CD14-positive monocyte (primary cell): ENCODE results near the gene RNF31. TPM values are rescaled to one million over a fixed set of nuclear protein-coding genes. Genes with fewer than 3 reads are reported as not detected.

Source experiments
- DNase-seq, 3 donors: peaks; one replicate each; pipeline ENCODE4 v3.0.0-alpha.2; 2011 to 2022
- H2AFZ ChIP-seq: 2 replicates; pipeline ENCODE4 v1.6.0; 2012; ENCODE audit warnings: mild to moderate bottlenecking, low read depth, low read length, inconsistent platforms; ENCODE audit not compliant: insufficient read depth, poor library complexity, severe bottlenecking
- H3K27ac ChIP-seq, 2 donors: 1 replicate in 1 of 2; 2 replicates in 1 of 2; pipeline ENCODE4 v1.5.1; 2012 to 2013; ENCODE audit warnings: low read length in 2 of 2, control low read depth in 1 of 2, inconsistent platforms in 1 of 2, low read depth in 1 of 2, mild to moderate bottlenecking in 1 of 2
- H3K27me3 ChIP-seq, 2 donors: one replicate each; pipeline versions ENCODE4 v1.6.0 to v1.6.1; 2011 to 2013; ENCODE audit warnings: low read length in 2 of 2; ENCODE audit not compliant: control insufficient read depth in 2 of 2, insufficient read depth in 2 of 2
- H3K36me3 ChIP-seq, 2 donors: replicated peaks in 1 of 2; 1 replicate in 1 of 2; 2 replicates in 1 of 2; pipeline versions ENCODE4 v1.5.1 to v1.6.1; 2012 to 2013; ENCODE audit warnings: low read length in 2 of 2, control low read depth in 1 of 2, inconsistent platforms in 1 of 2, mild to moderate bottlenecking in 1 of 2; ENCODE audit not compliant: insufficient read depth in 2 of 2, control insufficient read depth in 1 of 2
- H3K4me1 ChIP-seq, 2 donors: 1 replicate in 1 of 2; 2 replicates in 1 of 2; pipeline versions ENCODE4 v1.5.1 to v1.6.1; 2012 to 2013; ENCODE audit warnings: low read length in 2 of 2, control low read depth in 1 of 2, inconsistent platforms in 1 of 2, mild to moderate bottlenecking in 1 of 2, moderate library complexity in 1 of 2; ENCODE audit not compliant: insufficient read depth in 2 of 2, control insufficient read depth in 1 of 2
- H3K4me2 ChIP-seq: replicated peaks from 2 replicates; pipeline ENCODE3; 2012; ENCODE audit warnings: low read length, moderate library complexity, mild to moderate bottlenecking; ENCODE audit not compliant: poor library complexity, severe bottlenecking; ENCODE audit errors: extremely low read depth
- H3K4me3 ChIP-seq, 3 experiments: fragments of 200-600 bp in 1 of 3; sonication (generic) in 1 of 3; replicated peaks in 1 of 3; 1 replicate in 2 of 3; 2 replicates in 1 of 3; pipeline ENCODE4 v1.5.1; 2011 to 2013; ENCODE audit warnings: low read length in 3 of 3, mild to moderate bottlenecking in 3 of 3, control low read depth in 2 of 3, low read depth in 2 of 3, inconsistent platforms in 1 of 3, moderate library complexity in 1 of 3
- H3K79me2 ChIP-seq: 2 replicates; pipeline ENCODE4 v1.6.0; 2012; ENCODE audit warnings: mild to moderate bottlenecking, control low read depth, inconsistent platforms, low read length, moderate library complexity; ENCODE audit not compliant: insufficient read depth
- H3K9ac ChIP-seq: 2 replicates; pipeline ENCODE4 v1.6.0; 2017; ENCODE audit warnings: low read length, mild to moderate bottlenecking; ENCODE audit not compliant: insufficient read depth, poor library complexity, severe bottlenecking
- H3K9me3 ChIP-seq, 2 donors: replicated peaks in 1 of 2; 1 replicate in 1 of 2; 2 replicates in 1 of 2; pipeline versions ENCODE4 v1.5.1 to v1.6.1; 2012 to 2013; ENCODE audit warnings: low read length in 2 of 2, control low read depth in 1 of 2; ENCODE audit not compliant: control insufficient read depth in 1 of 2, insufficient read depth in 1 of 2
- H4K20me1 ChIP-seq: 2 replicates; pipeline ENCODE4 v1.6.0; 2012; ENCODE audit warnings: mild to moderate bottlenecking, low read length, control low read depth, moderate library complexity; ENCODE audit not compliant: insufficient read depth
- H3K27ac Mint-ChIP-seq, 7 donors: one replicate each; pipeline ENCODE4 v1.8.0; 2020; ENCODE audit warnings: mild to moderate bottlenecking in 7 of 7, mixed read lengths in 7 of 7, moderate library complexity in 6 of 7, inconsistent platforms in 2 of 7
- H3K27me3 Mint-ChIP-seq, 3 donors: one replicate each; pipeline ENCODE4 v1.8.0; 2021 to 2022; ENCODE audit warnings: low read depth in 3 of 3, mild to moderate bottlenecking in 3 of 3, mixed read lengths in 3 of 3, moderate library complexity in 3 of 3, inconsistent platforms in 1 of 3
- H3K36me3 Mint-ChIP-seq, 2 donors: one replicate each; pipeline ENCODE4 v1.8.0; 2020; ENCODE audit warnings: mixed read lengths in 2 of 2, inconsistent platforms in 1 of 2, mild to moderate bottlenecking in 1 of 2
- H3K4me1 Mint-ChIP-seq: one replicate; pipeline ENCODE4 v1.8.0; 2020; ENCODE audit warnings: mild to moderate bottlenecking, mixed read lengths
- H3K4me3 Mint-ChIP-seq, 2 donors: one replicate each; pipeline ENCODE4 v1.8.0; 2020; ENCODE audit warnings: mild to moderate bottlenecking in 2 of 2, mixed read lengths in 2 of 2, moderate library complexity in 1 of 2
- H3K9me3 Mint-ChIP-seq, 7 donors: one replicate each; pipeline ENCODE4 v1.8.0; 2020 to 2022; ENCODE audit warnings: mixed read lengths in 7 of 7, mild to moderate bottlenecking in 6 of 7, moderate library complexity in 6 of 7, inconsistent platforms in 2 of 7
- CTCF ChIP-seq: fragments of 200-600 bp; IDR thresholded peaks from one replicate; pipeline ENCODE4 v1.8.0; 2022; ENCODE audit warnings: antibody characterized with exemption, mild to moderate bottlenecking
- WGBS: methylation state at CpG from one replicate; pipeline ENCODE4 v1.1.5; 2013; ENCODE audit warnings: missing lambda C conversion rate; ENCODE audit not compliant: insufficient coverage; 5-methylcytosine and 5-hydroxymethylcytosine counted together
- intact Hi-C, 2 donors: fragments of 100-400 bp; cut with micrococcal nuclease; formaldehyde crosslinking; loops; one replicate each; pipeline versions ENCODE4 v1.15.0 to v1.15.1; 2023
- polyA plus RNA-seq, 3 donors: library from polyadenylated mRNA; depleted of rRNA in 1 of 3; unstranded in 2 of 3; stranded (reverse) in 1 of 3; fragments of 300-500 nt in 2 of 3; fragments of >200 nt in 1 of 3; fragmentation: Illumina TruSeq in 2 of 3; gene quantifications; 1 replicate in 2 of 3; 2 replicates in 1 of 3; pipeline ENCODE4 v1.2.3, GENCODE V29; 2012 to 2021

The RNF31 gene
- polyA plus RNA-seq, 3 donors, result 30.7 to 63.2 (median 36.8) TPM

DNA sequence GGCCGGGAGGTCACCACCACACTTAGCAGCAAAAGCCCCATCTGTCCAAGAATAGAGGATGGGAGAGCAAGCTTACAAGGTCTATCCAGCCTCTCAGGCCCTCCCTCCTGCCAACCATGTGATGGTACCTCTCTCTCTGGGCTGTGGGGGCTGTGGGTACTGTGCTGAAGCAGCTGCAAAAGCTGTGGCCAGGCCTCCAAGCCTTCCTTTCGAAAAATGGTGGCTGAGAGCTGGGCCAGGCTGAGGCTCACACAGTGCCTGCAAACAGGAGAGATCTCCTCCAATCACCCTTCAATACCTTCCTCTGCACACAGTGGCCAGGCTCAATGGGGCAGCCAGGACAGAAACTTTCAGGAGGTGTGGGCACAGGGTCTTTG lies 40.2 kb downstream of the RNF31 start:
- DNase-seq, result no peak

GRCh38 chr14:24188251-24189058 lies 41.2 kb downstream of the RNF31 start, which contains the start of gene IPO4:
IPO4 (minus strand) TSS chr14:24188816; CDS start chr14:24188787, 29 bp downstream.
- H3K79me2 ChIP-seq, result peaks cover 16% of the 10 kb centered on the region
- peaks cover 0 to 3% (median 1%) of the 10 kb centered on the region in 3 donors for H3K27me3 Mint-ChIP-seq
- peaks cover 27% of the 10 kb centered on the region for H3K4me1 Mint-ChIP-seq
- peak; percentile 97 to 99 (median 98) for DNase-seq
- peak within 1 kb of the TSS; percentile 69 to 95 (median 88) for H3K27ac Mint-ChIP-seq
- peak within 1 kb of the TSS; percentile 83 to 88 for H3K4me3 Mint-ChIP-seq
- peak within 1 kb of the TSS; percentile 79 for H2AFZ ChIP-seq
- H3K4me1 ChIP-seq, result peaks cover 18 to 21% of the 10 kb centered on the region in 2 donors
- intact Hi-C loops, result no loop called here
- H3K4me2 ChIP-seq, result peak within 1 kb of the TSS; percentile 97
- no peaks in the 10 kb centered on the region for H4K20me1 ChIP-seq
- H3K9me3 ChIP-seq, result no peaks in the 10 kb centered on the region
- peaks cover 23 to 61% of the 10 kb centered on the region in 2 donors for H3K36me3 ChIP-seq
- H3K36me3 Mint-ChIP-seq, result peaks cover 51 to 65% of the 10 kb centered on the region in 2 donors
- no peaks in the 10 kb centered on the region for H3K27me3 ChIP-seq
- H3K4me3 ChIP-seq, result peak within 1 kb of the TSS; percentile 34 to 79 (median 62)
- peak within 1 kb of the TSS; percentile 40 to 55 for H3K27ac ChIP-seq
- TF ChIP-seq CTCF, result no peak
- WGBS, result under 1% methylated on average over 63 of the region's 65 CpGs
- H3K9ac ChIP-seq, result peak within 1 kb of the TSS; percentile 60
- H3K9me3 Mint-ChIP-seq, result no peaks in the 10 kb centered on the region

More for the DNA sequence above, 40.2 kb downstream of the RNF31 start:
- H3K4me1 Mint-ChIP-seq, result peaks cover 25% of the 10 kb centered on the region
- TF ChIP-seq CTCF, result no peak
- Histone ChIP-seq H3K4me2 (peak overlapping the region; percentile 97), H3K36me3 (peaks cover 25 to 64% of the 10 kb centered on the region in 2 donors), H3K27me3 (no peaks in the 10 kb centered on the region), H3K4me1 (peaks cover 18 to 21% of the 10 kb centered on the region in 2 donors), H3K27ac (no peak overlapping the region), H4K20me1 (no peaks in the 10 kb centered on the region), H2AFZ (peak overlapping the region; percentile 79), H3K9me3 (no peaks in the 10 kb centered on the region), H3K79me2 (peaks cover 14% of the 10 kb centered on the region), H3K4me3 (peak overlapping the region in 1 of 3 experiments; percentile 79), H3K9ac (no peak overlapping the region)
- peaks cover 0 to 3% (median 1%) of the 10 kb centered on the region in 3 donors for H3K27me3 Mint-ChIP-seq
- H3K9me3 Mint-ChIP-seq, result no peaks in the 10 kb centered on the region
- H3K36me3 Mint-ChIP-seq, result peaks cover 51 to 67% of the 10 kb centered on the region in 2 donors
- intact Hi-C loops, result no loop called here
- peak overlapping the region in 1 of 2 donors; percentile 83 for H3K4me3 Mint-ChIP-seq
- WGBS, result no CpG with 5 or more reads among the region's 2 CpGs
- peak overlapping the region in 2 of 7 donors; percentile 41 to 95 for H3K27ac Mint-ChIP-seq
